AG09319 (cell line): ENCODE data around the gene CPNE8.

ENCODE experiments used
- DNase-seq: peaks from one replicate; pipeline ENCODE4 v3.0.0-alpha.2; 2010; ENCODE audit warnings: low read depth; ENCODE audit errors: extremely low read depth
- TF ChIP-seq, protein P1 (sequence below): IDR thresholded peaks from 2 replicates; pipeline ENCODE4 v1.5.1; 2011; ENCODE audit warnings: low read depth, mild to moderate bottlenecking, inconsistent platforms, low read length, moderate library complexity

CPNE8 gene

DNA sequence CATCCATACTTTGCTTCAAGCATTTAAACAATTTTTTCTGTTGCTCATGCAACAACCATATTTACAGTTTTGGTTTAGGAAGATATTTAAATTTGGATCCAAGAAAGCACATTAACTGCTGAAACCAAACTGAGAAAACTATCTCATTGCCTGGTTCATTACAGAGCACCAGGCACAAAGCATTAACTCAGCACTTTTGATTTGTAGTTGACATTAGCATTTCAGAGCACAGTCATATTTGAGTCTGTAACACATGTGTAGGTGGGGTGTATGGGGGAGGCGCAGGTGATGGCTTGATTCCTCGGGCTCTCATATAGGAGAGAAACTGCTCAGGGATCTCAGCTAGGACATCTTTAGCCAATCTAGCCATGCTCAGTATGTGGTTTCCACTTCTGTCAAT lies 251.7 kb downstream of the CPNE8 start:
- no peak for DNase-seq
- TF ChIP-seq, protein P1, sequence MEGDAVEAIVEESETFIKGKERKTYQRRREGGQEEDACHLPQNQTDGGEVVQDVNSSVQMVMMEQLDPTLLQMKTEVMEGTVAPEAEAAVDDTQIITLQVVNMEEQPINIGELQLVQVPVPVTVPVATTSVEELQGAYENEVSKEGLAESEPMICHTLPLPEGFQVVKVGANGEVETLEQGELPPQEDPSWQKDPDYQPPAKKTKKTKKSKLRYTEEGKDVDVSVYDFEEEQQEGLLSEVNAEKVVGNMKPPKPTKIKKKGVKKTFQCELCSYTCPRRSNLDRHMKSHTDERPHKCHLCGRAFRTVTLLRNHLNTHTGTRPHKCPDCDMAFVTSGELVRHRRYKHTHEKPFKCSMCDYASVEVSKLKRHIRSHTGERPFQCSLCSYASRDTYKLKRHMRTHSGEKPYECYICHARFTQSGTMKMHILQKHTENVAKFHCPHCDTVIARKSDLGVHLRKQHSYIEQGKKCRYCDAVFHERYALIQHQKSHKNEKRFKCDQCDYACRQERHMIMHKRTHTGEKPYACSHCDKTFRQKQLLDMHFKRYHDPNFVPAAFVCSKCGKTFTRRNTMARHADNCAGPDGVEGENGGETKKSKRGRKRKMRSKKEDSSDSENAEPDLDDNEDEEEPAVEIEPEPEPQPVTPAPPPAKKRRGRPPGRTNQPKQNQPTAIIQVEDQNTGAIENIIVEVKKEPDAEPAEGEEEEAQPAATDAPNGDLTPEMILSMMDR: no peak

DNA sequence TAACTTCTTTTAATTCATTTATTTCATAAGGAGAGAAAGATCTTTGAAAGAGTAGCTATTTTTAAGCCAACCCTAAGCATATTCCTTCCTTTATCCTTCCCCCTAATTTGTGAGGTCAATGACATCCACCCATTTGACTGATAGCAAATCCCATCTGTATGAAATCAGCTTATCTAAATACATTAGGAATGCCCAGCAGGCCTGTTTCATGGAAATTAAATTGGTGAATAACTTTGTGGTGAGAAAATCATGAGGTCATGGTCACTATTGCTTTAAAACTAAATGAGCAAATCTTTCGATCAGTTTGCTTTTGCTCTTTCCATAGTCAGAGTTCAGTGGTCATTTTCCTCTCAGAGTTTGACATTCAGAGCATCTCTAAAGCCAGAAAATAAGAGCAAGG lies 256.6 kb downstream of the CPNE8 start:
- TF ChIP-seq, protein P1: no peak
- no peak for DNase-seq

- TF ChIP-seq, protein P1: no peak
- DNase-seq: no peak
Measured at GRCh38 chr12:38646146-38646545, 259.2 kb downstream of the CPNE8 start.

DNA sequence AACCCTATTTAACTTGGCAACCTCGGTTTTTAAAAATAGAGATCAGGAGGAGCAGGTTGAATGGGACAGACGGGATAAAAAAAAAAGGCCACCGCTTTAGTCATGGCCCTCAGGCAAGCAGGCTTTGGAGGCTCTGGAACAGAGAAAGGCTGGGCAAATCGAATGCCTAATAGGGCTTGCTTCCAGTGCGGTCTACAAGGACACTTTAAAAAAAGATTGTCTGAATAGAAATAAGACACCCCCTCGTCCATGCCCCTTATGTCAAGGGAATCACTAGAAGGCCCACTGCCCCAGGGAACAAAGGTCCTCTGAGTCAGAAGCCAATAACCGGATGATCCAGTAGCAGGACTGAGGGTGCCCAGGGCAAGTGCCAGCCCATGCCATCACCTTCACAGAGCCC lies 265.8 kb downstream of the CPNE8 start:
- no peak for DNase-seq
- TF ChIP-seq, protein P1: no peak

DNA sequence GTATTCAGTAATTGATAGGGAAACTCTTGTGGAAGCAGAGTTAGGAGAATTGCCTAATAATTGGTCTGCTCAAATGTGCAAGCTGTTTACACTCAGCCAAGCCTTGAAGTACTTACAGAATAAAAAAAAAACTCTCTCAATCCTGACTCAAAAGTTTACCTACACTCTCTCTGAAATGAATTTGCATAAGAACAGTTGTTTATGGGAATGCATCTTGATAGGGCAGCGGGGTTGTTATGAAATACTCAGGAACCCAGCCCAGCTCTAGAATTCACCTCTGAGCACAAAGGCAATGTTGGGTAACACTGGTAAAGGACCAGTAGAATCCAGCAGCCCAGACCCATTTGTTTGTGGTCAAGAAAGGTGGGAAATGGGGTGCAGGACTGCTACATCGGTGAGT lies 267.0 kb downstream of the CPNE8 start:
- DNase-seq: no peak
- TF ChIP-seq, protein P1: no peak

DNA sequence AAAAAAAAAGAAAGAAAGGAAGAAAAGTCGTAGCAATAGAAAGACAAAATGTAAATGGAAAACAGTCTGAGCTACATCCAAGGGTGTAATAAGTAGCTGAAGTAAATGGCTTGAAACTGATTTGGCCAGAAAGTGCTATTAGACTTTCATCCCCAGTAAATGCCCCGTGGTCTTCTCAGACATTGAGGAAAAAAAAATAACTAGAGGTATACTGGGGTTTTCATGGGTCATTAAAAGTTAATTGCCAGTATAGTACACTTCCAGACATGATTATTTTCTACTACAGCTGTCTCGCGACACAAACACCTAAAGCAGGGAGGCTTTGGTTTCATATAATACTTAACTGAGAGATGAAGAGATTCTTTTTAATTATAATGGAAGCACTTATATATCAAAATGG lies 271.9 kb downstream of the CPNE8 start:
- DNase-seq: no peak
- TF ChIP-seq, protein P1: no peak

DNA sequence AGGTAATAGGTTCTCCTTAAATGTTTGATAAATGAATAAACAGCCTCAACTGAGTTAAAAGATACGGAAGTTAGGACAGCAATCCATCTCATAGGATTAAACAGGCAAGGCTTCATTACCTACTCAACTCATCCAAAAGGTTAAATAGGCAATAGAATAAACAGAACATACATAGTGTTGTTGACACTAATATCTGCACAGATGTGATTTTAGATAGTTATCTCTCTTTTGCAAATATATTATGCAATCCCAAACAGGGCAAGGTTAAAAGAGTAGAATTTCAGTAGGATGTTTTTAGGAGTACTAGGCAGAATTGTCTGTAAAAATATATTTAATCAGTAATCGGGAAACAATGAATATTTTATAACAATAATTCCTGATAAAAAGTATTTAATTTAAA lies 276.3 kb downstream of the CPNE8 start:
- TF ChIP-seq, protein P1: no peak
- DNase-seq: no peak
